Measurements from ENCODE around the gene XPO6.

XPO6 gene

DNA sequence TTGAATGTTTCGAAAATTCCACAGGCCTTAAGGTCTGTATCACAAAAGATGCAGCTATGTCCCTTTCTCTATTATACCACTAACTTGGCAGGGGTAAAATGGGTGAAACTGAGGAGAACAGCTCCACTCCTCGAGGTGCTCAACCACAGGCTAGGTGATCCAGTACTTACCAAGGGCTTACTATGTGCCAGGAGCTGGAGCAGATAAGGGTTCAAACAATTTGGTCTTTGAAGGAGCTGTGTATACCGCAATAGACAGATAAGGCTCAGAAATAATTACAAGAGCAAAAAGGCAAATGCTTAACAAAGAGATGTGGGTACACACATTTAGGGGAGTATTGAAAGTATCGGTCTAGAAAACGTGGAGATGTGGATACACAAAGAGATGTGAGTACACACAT, 1.5 kb downstream of the XPO6 start:
- no peak for DNase-seq

GRCh38 chr16:28208824-28209223, 2.9 kb downstream of the XPO6 start:
- no peak for DNase-seq

- no peak for DNase-seq
Observed at GRCh38 chr16:28208131-28208530, 3.6 kb downstream of the XPO6 start.

DNA sequence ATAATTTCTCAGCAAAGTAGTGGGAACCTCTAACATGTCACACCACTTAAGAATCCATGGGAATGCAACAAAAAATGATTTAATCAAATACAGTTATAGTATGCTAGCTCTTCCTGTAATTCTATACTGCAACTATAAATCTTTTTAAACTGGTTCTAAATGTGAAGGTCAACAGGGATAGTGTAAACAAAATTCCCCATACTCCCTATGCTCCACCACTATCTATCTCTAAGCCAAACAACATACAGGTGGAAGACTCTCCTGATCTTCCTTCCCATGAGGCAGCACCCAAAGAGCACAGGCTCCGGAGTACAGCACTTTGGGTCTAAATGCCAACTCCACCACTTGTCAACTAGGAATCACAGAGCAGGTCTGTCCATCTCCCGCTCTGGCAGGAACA, 4.4 kb downstream of the XPO6 start:
- no peak for DNase-seq

- no peak for DNase-seq
Observed at GRCh38 chr16:28205974-28206373, 5.8 kb downstream of the XPO6 start.

GRCh38 chr16:28205117-28205899, 6.5 kb downstream of the XPO6 start:
- DNase-seq, result no peak

- DNase-seq, result no peak
Observed at GRCh38 chr16:28204622-28205021, 7.1 kb downstream of the XPO6 start.

DNA sequence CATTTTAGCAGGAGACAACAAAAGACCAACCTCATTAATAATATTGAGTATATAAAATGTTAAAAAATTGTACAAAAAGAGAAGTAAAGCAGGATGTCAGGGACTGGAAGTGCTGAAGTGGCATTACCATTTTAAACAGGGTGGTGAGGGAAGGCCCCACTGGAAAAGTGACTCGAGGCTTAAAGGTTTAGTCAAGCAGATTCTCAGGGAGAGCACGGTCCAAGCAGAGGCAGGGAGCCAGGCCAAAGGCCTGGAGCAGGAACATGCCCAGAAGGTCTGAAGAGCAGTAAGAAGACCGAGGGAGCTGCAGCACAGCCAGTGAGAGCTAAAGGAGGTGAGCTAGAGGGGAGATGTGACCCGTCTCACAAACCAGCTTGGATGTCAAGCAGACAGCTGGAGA, 7.6 kb downstream of the XPO6 start:
- DNase-seq, result no peak

DNA sequence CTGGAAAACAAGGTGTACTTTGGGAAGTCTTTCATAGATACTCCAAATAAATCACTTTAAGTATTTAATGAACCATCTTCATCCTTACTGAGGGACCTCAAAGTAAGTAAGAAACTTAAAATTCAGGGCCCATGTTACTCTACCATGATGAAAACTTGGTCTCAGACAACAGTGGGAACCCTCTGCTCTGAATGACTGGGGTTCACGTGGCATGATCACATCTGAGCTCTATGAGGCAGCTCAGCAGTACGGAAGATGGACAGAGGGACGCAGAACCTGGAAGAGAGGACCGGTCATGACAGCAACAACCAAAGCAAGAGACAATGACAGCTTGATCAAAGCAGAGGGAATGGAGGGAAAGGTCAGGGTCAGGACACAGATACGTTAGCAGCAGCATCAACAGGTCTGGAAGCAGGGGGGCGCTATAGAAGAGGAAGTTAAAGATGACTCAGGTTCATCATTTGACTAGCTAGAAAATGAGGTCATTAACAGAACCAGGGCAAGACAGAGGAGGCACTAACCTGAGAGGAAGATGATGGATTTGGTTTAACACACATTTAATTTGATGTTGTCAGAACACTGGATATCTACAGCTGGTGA, 9.5 kb downstream of the XPO6 start:
- no peak for DNase-seq

- no peak for DNase-seq
Observed at GRCh38 chr16:28200661-28201060, 11.1 kb downstream of the XPO6 start.

DNA sequence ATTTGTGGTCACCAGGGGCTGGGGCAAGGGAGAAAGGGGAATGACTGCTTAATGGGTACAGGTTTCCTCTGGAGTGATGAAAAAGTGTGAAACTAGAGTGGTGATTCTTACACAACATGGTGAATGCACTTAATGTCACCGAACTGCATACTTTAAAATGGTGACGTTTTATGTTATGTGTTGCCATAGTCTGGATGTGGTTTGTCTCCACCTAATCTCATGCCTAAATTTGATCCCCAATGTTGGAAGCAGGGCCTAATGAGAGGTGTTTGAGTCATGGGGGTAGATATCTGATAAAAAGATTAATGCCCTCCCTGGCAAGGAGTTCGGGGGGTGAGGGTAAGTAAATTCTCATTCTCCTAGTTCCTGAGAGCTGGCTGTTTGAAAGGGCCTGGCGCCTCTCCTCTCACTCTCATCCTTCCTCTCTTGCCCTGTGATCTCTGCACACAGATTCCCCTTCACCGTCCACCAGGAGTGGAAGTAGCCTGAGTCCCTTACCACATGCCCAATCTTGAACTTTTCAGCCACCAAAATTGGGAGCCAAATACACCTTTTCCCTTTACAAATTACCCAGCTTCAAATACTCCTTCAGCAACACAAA, 15.3 kb downstream of the XPO6 start:
- DNase-seq, result no peak

- no peak for DNase-seq
Observed at GRCh38 chr16:28195859-28196258, 15.9 kb downstream of the XPO6 start.

DNA sequence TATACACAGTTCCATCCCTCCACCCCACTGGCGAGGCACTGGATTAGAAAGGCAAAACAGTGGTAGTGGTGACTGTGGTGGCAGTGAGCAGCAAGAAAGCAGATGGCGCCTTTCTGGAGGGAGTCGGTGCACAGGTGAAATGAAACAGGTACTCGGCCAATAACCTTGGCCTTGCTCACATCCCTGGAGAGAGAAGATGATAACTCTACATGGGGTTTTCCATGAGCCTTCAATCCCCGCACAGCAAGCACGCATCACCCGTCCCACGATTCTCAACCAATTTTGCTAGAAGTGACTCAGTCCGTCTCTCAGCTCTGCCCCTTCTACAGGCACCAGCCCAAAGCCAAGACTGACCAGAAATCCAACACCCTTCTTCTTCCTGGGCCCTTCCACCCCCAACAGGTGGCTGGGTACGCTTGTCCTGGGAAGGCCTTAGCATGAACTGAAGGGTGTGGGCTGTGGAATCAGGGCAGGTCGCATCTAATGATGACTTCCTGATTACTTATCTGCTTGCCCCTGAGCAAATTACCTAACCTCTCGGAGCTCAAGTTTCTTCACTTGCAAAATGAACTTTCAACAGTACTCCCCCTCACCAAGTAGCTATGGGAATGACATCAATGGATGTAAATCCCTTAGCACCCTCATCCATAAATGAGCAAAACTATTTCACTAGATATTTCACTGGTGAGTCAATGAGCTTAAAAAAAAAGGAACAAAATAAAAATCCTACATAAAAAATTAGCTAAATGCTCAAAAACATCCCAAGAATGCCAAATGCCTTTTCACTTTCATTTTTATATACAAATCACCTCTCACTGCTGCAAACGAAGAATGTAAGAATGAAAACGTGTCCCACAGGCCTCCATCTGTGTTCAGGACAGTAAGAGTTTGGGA, 18.0 kb downstream of the XPO6 start:
- DNase-seq, result no peak

DNA sequence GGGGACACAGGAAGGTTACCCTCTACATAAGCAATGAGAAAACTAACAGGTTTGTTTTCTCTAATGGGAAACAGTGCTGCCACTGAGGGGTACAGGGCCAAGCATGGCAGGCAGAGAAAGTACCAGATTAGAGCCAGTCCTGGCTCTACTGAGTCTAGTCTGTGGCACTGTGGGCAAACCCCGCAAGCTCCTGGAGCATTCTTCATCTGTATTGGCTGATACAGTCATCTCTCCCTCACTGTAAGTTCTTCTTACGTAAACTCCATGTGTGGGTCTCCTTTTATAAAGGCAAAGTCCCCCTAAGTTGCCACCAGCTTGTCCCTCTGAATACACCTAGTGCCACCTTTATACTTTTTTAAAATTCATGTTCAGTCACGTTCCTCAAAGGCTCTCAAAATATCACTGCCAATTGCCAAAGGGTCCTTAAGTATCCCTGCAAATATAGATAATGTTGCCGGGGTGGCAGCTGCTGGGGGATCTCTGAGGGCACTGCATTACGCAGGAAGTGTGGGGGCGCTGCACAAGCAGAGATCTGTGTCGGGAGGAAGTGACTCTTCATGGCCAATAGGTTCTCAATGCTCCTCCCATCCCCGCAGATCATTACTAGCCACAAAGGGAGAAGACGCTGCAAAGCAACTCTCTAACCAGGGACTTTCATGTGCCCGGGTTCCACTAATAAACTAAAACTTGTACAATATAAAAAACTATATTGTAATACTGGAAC, 18.8 kb downstream of the XPO6 start:
- no peak for DNase-seq

- DNase-seq, result no peak
Observed at GRCh38 chr16:28191364-28191960, 20.3 kb downstream of the XPO6 start.

GRCh38 chr16:28189245-28189644, 22.5 kb downstream of the XPO6 start:
- no peak for DNase-seq

DNA sequence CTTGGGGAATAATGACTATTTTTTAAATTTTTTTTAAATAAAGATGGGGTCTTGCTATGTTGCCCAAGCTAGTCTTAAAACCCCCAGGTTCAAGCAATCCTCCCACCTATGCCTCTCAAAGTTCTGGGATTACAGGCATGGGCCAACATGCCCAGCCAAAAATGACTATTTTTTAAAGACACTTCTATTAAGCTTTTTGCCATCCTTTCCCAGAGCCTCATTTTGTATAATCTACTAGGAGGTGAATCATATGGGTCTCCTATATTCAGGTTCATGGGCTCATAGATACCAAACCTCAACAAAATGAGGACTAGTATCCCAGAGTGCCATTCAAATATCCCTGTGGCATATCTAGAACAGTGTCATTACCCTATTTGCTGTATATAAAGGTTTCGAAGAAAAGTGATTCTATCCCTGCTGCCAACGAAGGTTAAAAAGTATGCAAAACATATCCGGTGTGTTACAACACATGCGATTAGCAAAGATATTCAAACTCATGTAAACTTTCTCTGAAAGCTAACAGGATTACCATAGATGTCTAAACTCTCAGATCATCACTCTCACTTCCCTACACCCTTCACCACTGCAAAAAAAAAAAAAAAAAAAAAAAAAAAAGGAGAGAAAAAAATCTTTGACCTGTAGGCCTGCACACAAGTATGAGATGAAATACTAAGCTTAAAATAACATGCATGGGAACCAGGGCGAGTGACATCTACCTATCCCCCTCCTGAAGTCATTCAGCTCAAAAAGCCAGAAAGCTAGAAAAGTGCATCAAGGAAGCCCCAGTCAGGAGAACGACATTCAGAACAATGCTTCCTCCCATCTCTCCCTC, 23.5 kb downstream of the XPO6 start:
- no peak for DNase-seq

DNA sequence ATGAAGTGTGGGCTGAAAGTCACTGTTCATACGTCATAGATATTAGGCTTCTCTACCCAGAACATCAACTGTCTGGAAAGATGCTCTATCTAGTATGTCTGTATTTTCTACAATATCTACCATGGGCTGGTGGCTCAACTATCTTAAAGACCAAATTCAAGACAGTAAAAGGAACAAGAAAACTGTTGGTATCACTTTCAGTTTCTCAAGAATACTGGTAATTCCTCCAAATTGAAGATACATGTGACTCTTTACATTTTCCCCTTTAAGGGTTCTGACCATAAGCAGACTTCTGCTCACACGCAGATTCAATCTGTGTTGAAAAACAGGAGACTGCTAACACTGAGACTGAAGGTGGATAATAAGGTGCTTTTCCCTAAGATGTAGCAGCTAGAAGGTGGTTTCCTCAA, 24.2 kb downstream of the XPO6 start:
- no peak for DNase-seq

DNA sequence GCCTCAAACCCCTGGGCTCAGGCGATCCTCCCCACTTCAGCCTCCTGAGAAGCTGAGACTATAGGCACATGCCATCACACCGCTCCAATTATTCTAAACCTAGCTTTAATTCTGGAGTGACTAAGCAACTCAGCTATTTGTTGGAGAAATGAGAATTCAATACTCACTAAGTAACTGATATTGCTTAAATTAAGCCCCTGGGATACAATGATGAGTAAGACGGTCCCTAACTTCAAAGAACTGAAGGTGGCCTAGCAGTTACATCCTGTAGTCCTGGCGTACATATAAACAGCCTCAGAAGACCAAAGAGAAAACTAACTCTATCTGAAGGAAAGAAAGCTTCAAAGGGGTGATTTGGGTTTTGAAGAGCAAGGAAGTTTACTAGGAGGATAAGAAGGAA, 25.0 kb downstream of the XPO6 start:
- DNase-seq, result no peak

DNA sequence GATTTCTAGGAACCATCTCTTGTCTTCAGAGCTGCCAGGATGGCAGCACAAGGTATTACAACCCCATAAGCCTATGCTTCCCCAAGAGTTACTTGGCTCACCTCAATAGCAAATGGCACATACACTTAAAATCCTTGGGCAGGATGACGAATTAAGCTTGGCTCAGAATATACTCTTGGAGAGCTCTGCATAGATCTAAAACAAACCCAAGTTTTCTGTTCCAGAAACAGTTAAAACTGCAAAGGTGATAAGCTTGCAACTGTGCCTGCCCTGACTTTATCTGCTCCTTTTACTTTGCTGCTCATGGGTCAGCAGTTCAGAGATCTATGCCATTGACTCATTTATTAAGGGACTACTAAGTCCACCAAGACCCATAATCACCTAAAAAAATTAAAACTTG, 26.1 kb downstream of the XPO6 start:
- no peak for DNase-seq

GRCh38 chr16:28184625-28185024, 27.1 kb downstream of the XPO6 start:
- no peak for DNase-seq
